GM21825 (cell line): ENCODE results near the gene SHISA5.
"Not testable (repeated sequence)": the region's sequence is repeated elsewhere in the genome, so short reads cannot be mapped to it uniquely, and the experiment has no call there.

ENCODE experiments used
- ATAC-seq: cut with Tn5 transposase; IDR thresholded peaks from one replicate; pipeline ENCODE4 v1.9.1; 2021; ENCODE audit warnings: mild to moderate bottlenecking, moderate library complexity; ENCODE audit not compliant: unreplicated experiment

SHISA5 gene

GRCh38 chr3:48478626-48479555 lies 25.1 kb downstream of the SHISA5 start:
- ATAC-seq: no peak

- ATAC-seq: no peak
These were observed 25.9 kb downstream of the SHISA5 start for GRCh38 chr3:48477959-48478520.

GRCh38 chr3:48476426-48477053 lies 27.4 kb downstream of the SHISA5 start:
- ATAC-seq: no peak

GRCh38 chr3:48475188-48475587 lies 28.8 kb downstream of the SHISA5 start:
- no peak for ATAC-seq

GRCh38 chr3:48474619-48475018 lies 29.4 kb downstream of the SHISA5 start:
- ATAC-seq: no peak

GRCh38 chr3:48474031-48474430 lies 29.9 kb downstream of the SHISA5 start:
- not testable (repeated sequence) for ATAC-seq

GRCh38 chr3:48473617-48473952 lies 30.4 kb downstream of the SHISA5 start:
- ATAC-seq: no peak

- ATAC-seq: peak; percentile 77
These were observed 30.9 kb downstream of the SHISA5 start for GRCh38 chr3:48472923-48473616.

- peak; percentile 3 for ATAC-seq
These were observed 31.4 kb downstream of the SHISA5 start for GRCh38 chr3:48472673-48472922.

GRCh38 chr3:48470286-48470685 lies 33.7 kb downstream of the SHISA5 start:
- ATAC-seq: no peak

- ATAC-seq: no peak
These were observed 34.7 kb downstream of the SHISA5 start for GRCh38 chr3:48469046-48469915.

- no peak for ATAC-seq
These were observed 35.6 kb downstream of the SHISA5 start for GRCh38 chr3:48468329-48468731.

- ATAC-seq: no peak
These were observed 36.3 kb downstream of the SHISA5 start for GRCh38 chr3:48467473-48468267.

GRCh38 chr3:48467110-48467454 lies 36.9 kb downstream of the SHISA5 start:
- no peak for ATAC-seq

GRCh38 chr3:48466386-48467109 lies 37.4 kb downstream of the SHISA5 start:
- ATAC-seq: no peak

- ATAC-seq: peak; percentile 81
These were observed 38.2 kb downstream of the SHISA5 start for GRCh38 chr3:48465531-48466378.

GRCh38 chr3:48465237-48465530 lies 38.8 kb downstream of the SHISA5 start:
- no peak for ATAC-seq

GRCh38 chr3:48464713-48465221 lies 39.2 kb downstream of the SHISA5 start:
- no peak for ATAC-seq
